Measurements from ENCODE around the gene TSSK2.

TSSK2 gene

DNA sequence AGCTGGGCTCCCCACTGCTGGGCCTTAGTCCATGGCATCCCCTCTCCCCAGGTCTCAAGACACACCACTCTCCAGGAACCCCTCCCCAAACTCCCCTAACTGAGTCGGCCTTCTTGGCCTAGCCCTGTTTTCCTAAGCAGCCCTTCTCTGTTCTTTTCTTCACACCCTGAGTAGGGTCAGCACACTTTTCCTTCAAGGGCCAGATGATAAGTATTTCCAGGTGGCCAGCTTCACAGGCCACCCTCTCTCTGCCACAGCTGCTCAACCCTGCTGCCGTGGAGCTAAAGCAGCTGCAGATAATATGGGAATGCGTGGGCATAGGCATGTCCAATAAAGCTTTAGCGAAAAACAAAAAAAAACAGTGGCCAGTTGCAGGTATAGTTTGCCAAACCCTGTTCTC lies 33.0 kb upstream of the TSSK2 start:
- H3K4me2 ChIP-seq (ENCODE audit: low read depth, low read length): no peak overlapping the region
- no peak overlapping the region for H3K4me3 ChIP-seq (ENCODE audit: low read length)
- H3K9me2 ChIP-seq (replicated peaks; ENCODE audit: insufficient read depth, low read length): no peaks in the 10 kb centered on the region
- no peaks in the 10 kb centered on the region for H3F3A ChIP-seq (ENCODE audit: insufficient read depth, low read length)
- no peak for DNase-seq
- H2AFZ ChIP-seq (ENCODE audit: low read length): no peak overlapping the region
- H3K9me3 ChIP-seq (replicated peaks; ENCODE audit: insufficient read depth, low read length): no peaks in the 10 kb centered on the region
- H4K20me1 ChIP-seq (ENCODE audit: insufficient read depth, low read length): no peaks in the 10 kb centered on the region; the same call in 1 of the 2 replicates
- no peaks in the 10 kb centered on the region for H3K27me3 ChIP-seq (replicated peaks; ENCODE audit: insufficient read depth, low read length)
- no peak overlapping the region for H3K27ac ChIP-seq (ENCODE audit: low read length)
- TF ChIP-seq EZH2phosphoT487 (IDR thresholded peaks at IDR 0.05; ENCODE audit: low read length) (no peak), EZH2 (optimal IDR thresholded peaks at IDR 0.05; ENCODE audit: low read depth, low read length) (no peak)
- TF ChIP-seq, protein P1, sequence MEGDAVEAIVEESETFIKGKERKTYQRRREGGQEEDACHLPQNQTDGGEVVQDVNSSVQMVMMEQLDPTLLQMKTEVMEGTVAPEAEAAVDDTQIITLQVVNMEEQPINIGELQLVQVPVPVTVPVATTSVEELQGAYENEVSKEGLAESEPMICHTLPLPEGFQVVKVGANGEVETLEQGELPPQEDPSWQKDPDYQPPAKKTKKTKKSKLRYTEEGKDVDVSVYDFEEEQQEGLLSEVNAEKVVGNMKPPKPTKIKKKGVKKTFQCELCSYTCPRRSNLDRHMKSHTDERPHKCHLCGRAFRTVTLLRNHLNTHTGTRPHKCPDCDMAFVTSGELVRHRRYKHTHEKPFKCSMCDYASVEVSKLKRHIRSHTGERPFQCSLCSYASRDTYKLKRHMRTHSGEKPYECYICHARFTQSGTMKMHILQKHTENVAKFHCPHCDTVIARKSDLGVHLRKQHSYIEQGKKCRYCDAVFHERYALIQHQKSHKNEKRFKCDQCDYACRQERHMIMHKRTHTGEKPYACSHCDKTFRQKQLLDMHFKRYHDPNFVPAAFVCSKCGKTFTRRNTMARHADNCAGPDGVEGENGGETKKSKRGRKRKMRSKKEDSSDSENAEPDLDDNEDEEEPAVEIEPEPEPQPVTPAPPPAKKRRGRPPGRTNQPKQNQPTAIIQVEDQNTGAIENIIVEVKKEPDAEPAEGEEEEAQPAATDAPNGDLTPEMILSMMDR (IDR thresholded peaks at IDR 0.05; ENCODE audit: low read length): no peak
- H3K9ac ChIP-seq (ENCODE audit: low read length): no peak overlapping the region
- H3K79me2 ChIP-seq (ENCODE audit: low read length): peaks cover 71% of the 10 kb centered on the region
- no peaks in the 10 kb centered on the region for H3K36me3 ChIP-seq (replicated peaks; ENCODE audit: insufficient read depth, low read length)
- H3K4me1 ChIP-seq (ENCODE audit: low read length): no peaks in the 10 kb centered on the region

DNA sequence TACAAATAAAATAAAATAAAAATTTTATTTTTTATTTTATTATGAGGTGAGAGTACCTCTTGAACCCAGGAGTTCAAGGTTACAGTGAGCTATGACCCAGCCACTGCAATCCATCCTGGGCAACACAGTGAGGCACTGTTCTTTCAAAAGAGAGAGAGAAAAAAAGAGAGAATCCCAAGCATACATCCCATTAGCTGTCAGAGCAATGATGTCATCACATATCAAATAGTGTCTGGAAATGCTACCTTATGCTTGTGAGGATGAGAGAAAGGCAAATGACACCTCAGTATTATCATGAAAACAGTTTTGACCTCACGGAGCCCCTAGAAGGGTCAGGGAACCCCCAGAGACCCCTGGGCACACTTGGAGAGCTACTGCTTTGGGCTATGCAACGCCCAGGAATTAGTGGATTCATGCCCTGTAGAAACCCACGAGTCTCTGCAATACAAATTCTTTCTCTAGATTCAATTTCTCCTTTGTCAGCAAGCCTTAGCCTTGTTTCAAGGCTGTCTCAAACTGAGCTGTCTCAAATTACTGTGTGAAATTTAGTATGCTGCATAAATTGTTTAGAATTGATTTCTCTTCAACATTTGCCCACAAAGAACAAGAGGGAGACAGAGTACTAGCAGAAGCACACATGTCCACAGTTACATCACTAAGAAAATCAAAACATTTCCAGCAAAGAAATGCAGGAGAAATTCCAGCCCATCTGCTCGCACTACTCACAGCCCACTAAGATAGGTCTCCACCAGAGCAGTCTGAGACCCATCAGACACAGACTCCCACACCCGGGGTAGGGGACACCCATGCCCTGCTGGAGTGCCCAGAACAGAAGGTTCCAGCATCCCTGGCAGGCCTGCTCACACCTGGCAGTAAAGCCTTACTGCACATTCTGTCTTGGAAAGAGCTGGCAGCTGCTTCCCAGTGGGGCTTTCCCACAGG lies 27.0 kb upstream of the TSSK2 start:
- peaks cover 7% of the 10 kb centered on the region for H3K4me1 ChIP-seq (ENCODE audit: low read length)
- 0 out of 2 replicates have a peak, but pooled peaks cover 5% of the 10 kb centered on the region for H3F3A ChIP-seq (ENCODE audit: insufficient read depth, low read length)
- no peak overlapping the region for H3K4me2 ChIP-seq (ENCODE audit: low read depth, low read length)
- H3K9me3 ChIP-seq (replicated peaks; ENCODE audit: insufficient read depth, low read length): no peaks in the 10 kb centered on the region
- TF ChIP-seq EZH2phosphoT487 (IDR thresholded peaks at IDR 0.05; ENCODE audit: low read length) (no peak), EZH2 (optimal IDR thresholded peaks at IDR 0.05; ENCODE audit: low read depth, low read length) (no peak)
- TF ChIP-seq, protein P1 (IDR thresholded peaks at IDR 0.05; ENCODE audit: low read length): no peak
- no peaks in the 10 kb centered on the region for H3K9me2 ChIP-seq (replicated peaks; ENCODE audit: insufficient read depth, low read length)
- H4K20me1 ChIP-seq (ENCODE audit: insufficient read depth, low read length): peaks cover 36% of the 10 kb centered on the region
- H3K79me2 ChIP-seq (ENCODE audit: low read length): peaks cover 92% of the 10 kb centered on the region
- no peak overlapping the region for H3K27ac ChIP-seq (ENCODE audit: low read length)
- no peaks in the 10 kb centered on the region for H3K27me3 ChIP-seq (replicated peaks; ENCODE audit: insufficient read depth, low read length)
- no peak overlapping the region for H2AFZ ChIP-seq (ENCODE audit: low read length)
- no peak overlapping the region for H3K9ac ChIP-seq (ENCODE audit: low read length)
- no peaks in the 10 kb centered on the region for H3K36me3 ChIP-seq (replicated peaks; ENCODE audit: insufficient read depth, low read length)
- no peak overlapping the region for H3K4me3 ChIP-seq (ENCODE audit: low read length)
- no peak for DNase-seq

DNA sequence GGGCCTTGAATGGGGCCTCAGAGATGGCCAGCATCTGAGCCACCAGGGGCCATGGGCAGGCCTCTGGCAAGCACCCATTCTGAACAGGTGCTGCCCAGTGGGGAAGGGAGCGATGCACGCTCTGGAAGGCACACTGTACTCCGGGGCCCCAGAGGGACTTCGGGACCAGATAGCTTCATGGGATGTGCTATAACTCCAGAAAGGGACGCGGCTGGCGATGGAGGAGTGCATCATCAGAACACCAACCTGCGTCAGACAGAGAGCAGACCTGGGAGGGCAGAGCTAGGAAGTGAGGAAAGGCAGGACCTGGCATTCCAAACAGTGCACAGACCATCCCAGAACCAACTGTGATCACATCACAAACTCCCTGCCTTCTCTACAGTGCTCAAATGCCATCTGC lies 25.7 kb upstream of the TSSK2 start:
- no peak overlapping the region for H3K4me2 ChIP-seq (ENCODE audit: low read depth, low read length)
- H2AFZ ChIP-seq (ENCODE audit: low read length): no peak overlapping the region
- H3K27ac ChIP-seq (ENCODE audit: low read length): no peak overlapping the region
- no peaks in the 10 kb centered on the region for H3K9me2 ChIP-seq (replicated peaks; ENCODE audit: insufficient read depth, low read length)
- H3F3A ChIP-seq (ENCODE audit: insufficient read depth, low read length): peaks cover 16% of the 10 kb centered on the region
- TF ChIP-seq EZH2phosphoT487 (IDR thresholded peaks at IDR 0.05; ENCODE audit: low read length) (no peak), EZH2 (optimal IDR thresholded peaks at IDR 0.05; ENCODE audit: low read depth, low read length) (no peak)
- TF ChIP-seq, protein P1 (IDR thresholded peaks at IDR 0.05; ENCODE audit: low read length): no peak
- no peaks in the 10 kb centered on the region for H3K36me3 ChIP-seq (replicated peaks; ENCODE audit: insufficient read depth, low read length)
- H4K20me1 ChIP-seq (ENCODE audit: insufficient read depth, low read length): peaks cover 45% of the 10 kb centered on the region
- H3K4me1 ChIP-seq (ENCODE audit: low read length): peaks cover 17% of the 10 kb centered on the region
- no peak for DNase-seq
- H3K27me3 ChIP-seq (replicated peaks; ENCODE audit: insufficient read depth, low read length): no peaks in the 10 kb centered on the region
- H3K79me2 ChIP-seq (ENCODE audit: low read length): peaks cover 91% of the 10 kb centered on the region
- H3K9me3 ChIP-seq (replicated peaks; ENCODE audit: insufficient read depth, low read length): no peaks in the 10 kb centered on the region
- no peak overlapping the region for H3K4me3 ChIP-seq (ENCODE audit: low read length)
- H3K9ac ChIP-seq (ENCODE audit: low read length): no peak overlapping the region
